ENCODE measurements around the gene CLK2.
"Not testable (repeated sequence)": the region's sequence is repeated elsewhere in the genome, so short reads cannot be mapped to it uniquely, and the experiment has no call there.

The CLK2 gene

DNA sequence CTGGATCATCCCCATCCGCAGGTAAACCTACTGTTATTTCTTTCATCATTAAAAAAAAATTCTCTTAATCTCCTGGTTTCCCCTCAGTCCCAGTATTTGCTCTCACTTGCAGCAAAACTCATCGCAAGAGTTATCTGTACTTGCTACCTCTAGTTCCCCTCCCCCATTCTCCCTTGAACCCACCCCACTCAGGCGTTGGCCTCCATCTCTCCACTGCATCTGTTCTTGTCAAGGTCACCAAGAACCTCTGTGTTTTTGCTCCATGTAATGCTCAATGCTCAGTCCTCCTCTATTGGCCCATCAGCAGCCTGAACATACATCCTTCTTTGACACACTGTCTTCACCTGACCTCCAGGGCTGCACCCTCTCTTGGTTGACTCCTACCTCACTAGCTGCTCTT lies 23.4 kb upstream of the CLK2 start:
- no peak for DNase-seq

DNA sequence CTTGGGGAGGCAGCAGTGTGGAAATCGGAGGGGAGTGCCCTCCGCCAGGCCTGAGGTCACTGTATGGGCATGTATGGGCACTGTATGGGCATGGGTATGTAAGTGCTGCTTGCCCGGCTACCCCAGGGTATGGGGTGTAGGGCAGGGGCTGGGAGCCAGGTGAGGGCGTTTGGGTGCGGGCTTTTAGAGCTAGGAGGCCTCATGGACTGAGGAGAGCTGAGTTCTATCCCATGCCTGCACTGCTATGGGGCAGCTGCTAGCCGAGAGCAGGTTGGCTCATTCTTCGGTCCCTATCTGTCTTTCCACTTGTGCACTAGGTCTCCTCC lies 22.6 kb upstream of the CLK2 start:
- DNase-seq: no peak

DNA sequence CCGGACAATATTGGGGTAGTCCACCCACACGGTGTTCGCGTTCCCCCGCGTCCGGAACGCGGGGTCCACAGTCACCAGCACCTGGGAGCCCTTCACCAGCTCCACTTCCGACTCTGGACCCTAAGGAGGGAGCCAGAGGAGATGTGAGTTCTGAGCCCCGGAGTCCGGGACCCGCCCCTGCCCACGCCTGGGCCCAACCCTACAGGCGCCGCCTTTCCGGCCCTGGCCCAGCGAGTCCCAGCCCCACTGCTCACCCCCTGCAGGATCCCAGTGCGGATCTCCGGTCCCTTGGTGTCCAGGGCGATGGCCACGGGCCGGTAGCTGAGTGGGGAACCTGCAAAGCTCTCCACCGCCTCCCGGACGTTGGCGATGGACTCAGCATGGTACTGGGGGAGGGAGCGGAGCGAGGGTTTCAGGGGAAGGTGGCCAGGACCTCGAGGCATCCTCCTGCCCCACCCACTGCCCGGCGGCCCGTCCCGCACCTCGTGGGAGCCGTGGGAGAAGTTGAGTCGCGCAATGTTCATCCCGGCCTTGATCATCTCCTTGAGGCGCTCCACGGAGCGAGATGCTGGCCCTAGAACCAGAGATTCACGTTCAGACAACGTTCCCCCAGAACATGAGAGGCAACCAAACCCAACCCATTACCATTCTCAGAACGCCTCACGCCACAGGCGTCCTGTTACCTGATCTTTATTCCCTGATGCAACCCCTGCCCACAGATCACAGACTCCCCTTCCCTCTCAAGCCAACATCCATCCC lies 22.1 kb upstream of the CLK2 start:
- peak in 1 of 4 experiments; percentile 6 for DNase-seq

DNA sequence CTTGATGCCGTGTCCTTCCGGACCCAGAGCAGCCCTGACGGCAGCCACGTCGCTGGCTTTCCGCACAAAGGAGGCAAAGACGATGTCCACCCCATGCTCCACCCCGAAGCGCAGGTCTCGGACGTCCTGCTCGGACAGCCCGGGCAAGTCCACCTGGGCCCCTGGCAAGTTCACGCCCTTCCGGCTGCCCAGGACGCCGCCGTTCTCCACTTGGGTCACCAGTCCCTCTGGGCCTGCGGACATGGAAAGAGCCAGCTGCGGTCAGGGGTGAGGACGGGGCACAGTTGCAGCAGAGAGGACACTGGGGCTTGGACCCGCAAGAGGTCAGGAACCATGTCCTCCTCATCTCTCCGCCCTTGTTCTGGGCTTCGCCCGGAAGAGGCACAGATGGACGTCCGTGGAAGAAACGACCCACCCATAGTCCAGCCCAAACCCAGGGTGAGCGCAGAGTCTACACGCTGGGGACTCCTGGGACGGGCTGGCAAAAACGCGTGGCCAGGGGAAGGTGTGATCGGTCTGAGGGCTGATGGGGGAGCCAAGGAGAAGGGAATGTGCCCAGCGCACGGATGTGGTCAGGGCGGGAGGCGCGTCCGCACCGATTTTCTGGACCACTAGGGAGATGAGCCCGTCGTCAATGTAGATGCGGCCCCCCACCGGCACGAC lies 21.3 kb upstream of the CLK2 start:
- DNase-seq: peak in 1 of 4 experiments; percentile 13

DNA sequence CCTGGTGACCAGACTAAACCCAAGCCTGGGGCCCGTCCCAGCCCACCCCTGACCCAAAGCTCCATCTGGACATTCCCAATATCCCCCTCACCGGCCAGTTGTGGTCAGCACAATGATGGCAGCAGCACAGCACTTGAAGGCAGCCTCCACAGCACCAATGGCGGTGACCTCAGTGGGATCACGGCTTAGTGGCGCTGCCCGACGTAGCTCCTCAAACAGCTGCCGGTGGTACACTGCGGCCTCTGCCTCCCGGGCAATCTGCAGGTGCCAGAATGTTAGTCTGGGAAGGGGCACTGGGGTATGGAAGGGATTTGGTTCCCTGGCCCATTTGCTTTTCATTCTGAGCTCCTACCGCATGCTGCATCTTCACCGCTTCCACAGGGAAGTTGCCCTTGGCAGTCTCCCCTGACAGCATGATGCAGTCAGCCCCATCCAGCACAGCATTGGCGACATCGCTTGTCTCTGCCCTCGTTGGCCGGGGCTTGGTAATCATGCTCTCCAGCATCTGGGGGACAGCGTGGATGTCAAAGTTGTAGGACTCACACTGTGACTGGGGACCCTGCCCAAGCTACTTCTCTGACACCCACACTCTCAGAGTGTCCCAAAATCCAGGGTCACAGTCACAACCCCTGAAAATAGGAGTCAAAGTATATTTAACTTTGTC lies 19.9 kb upstream of the CLK2 start:
- no peak for DNase-seq

DNA sequence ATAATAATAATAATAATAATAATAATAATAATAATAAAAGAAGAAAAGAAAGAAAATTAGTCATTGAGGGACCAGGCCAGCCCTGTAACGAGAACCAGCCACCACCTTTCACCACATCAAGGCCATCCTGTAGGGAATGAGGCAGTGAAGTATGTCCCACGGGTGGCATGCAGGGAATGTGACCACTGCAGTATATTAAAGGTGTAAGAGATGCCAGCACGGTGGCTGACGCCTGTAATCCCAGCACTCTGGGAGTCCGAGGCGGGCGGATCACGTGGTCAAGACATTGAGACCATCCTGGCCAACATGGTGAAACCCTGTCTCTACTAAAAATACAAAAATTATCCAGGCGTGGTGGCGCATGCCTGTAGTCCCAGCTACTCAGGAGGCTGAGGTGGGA lies 17.7 kb upstream of the CLK2 start:
- not testable (repeated sequence) for DNase-seq

DNA sequence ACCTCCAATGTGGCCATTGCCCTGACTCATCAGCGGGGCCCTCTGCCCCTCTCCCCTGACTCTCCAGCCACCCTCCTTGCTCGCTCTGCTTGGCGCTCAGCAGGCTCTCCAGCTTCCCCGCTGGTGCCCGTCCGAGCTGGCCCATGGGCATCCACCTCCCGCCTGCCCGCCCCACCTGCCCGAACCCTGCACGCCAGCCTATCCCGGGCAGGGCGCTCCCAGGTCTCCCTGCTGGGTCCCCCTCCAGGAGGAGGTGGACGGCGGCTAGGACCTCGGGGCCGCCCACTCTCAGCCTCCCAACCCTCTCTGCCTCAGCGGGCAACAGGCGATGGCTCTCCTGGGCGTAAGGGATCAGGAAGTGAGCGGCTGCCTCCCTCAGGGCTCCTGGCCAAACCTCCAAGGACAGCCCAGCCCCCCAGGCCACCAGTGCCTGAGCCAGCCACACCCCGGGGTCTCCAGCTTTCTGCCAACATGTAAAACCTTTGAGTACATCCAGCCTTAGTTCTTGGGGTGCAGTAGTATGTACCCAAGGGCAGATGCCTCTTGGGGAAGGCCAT lies 14.8 kb upstream of the CLK2 start:
- DNase-seq: no peak

DNA sequence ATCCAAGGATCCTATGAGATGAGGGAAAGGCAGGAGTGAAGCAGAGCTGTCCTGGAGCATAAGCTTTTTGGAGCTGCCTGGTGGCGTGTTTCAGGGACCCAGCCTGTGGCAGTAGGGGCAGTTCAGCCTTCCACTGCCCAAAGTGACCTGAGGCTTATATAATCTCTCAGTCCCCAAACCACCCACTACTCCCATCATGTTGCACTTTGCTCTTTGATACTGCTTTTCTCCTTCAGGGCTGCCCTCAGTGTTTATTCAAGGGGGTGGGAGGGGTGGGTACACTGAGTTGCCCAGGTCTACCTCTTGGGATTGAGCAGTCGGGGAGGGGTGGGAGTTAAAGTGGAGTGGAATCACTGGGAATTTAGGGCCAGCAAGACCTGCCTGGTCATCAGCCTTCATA lies 13.2 kb upstream of the CLK2 start:
- no peak for DNase-seq

DNA sequence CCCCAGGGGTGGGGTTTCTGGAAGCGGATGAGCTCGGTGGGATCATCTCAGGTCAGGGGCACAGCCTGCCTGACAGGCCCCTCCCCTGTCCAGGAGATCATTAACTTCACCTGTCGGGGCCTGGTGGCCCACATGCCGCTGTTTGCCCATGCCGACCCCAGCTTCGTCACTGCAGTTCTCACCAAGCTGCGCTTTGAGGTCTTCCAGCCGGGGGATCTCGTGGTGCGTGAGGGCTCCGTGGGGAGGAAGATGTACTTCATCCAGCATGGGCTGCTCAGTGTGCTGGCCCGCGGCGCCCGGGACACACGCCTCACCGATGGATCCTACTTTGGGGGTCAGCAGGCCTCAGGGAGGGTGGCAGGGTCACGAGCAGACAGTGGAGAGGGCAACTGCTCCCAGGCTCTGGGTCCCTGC lies 12.3 kb upstream of the CLK2 start:
- DNase-seq: no peak

DNA sequence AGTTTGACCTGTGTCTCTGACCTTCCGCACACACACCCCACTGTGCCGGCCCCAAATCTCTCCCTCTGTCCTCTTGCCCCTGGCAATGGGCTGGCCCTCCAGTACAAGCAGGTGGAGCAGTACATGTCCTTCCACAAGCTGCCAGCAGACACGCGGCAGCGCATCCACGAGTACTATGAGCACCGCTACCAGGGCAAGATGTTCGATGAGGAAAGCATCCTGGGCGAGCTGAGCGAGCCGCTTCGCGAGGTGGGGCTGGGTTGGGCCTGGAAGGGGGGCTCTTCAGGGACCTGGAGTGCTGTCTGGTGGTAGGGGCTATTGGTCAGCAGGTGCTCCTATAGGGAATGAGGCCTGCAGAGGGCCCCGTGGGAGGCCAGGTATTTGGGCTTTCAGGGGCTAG lies 11.8 kb upstream of the CLK2 start:
- DNase-seq: no peak

DNA sequence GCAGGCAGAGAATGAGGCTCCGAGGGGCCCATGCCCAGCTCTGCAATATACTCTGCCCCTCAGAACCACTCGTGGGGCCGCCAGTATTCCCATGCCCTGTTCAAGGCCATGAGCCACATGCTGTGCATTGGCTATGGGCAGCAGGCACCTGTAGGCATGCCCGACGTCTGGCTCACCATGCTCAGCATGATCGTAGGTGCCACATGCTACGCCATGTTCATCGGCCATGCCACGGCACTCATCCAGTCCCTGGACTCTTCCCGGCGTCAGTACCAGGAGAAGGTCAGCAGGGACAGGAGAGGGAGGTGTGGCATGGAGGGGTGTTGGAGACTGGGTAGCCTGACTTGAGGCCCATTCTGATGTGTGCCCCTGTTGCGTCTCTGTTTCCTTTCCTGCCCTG lies 11.2 kb upstream of the CLK2 start:
- no peak for DNase-seq

DNA sequence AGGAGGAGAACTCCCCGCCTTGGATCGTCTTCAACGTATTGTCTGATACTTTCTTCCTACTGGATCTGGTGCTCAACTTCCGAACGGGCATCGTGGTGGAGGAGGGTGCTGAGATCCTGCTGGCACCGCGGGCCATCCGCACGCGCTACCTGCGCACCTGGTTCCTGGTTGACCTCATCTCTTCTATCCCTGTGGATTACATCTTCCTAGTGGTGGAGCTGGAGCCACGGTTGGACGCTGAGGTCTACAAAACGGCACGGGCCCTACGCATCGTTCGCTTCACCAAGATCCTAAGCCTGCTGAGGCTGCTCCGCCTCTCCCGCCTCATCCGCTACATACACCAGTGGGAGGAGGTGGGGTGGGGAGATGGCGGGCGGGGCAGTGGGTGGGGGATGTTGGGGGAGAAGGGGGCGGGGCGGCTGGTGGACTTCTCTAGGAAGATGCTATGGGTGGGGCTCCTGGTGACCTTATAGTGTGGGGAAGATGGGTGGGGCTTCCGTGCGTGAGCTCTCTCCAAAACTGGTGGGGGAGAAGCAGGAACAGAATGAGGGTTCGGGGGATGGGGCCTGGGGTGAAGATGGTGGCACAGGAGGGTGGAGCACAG lies 9.3 kb upstream of the CLK2 start:
- no peak for DNase-seq

DNA sequence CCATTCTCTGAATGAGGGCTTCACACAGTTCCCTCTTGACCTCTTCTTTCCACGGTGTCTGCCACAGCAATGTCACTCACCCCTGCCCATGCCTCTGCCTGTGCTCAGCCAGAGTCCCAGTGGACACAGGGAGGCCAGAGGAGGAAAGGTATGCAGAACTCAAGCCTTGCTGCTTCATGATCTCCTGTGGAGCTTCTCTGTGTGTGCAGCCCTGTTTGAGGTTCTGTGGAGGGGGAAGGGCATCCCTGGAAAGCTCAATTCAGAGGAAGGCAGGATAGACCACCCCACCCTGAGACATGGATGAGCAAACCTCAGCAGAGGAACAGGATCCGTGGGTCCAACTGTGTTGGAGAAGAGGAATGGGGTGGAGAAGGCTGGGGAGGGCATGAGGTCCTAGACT lies 6.0 kb upstream of the CLK2 start:
- no peak for DNase-seq

DNA sequence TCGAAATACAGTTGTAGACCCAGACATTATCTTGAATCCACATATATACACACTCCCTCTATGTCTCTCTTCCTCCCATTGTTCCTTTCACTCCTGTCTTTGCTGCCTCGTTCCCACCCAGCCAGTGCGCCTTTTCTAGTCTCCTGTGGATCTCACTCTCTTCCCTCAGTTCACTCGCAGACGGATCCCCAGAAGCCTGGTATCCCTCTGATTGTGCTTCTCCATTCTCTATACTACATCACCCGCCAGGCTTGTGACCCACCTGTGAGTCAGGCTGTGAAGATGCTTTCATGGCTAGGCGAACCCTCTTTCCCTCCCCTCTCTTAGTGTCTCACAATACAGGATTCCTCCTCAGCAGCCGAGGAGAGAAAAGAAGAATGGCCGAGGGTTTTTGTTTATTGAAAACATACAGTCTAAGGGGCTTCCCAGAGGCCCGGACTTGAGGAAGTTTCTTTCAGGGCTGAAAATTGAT lies 5.4 kb upstream of the CLK2 start:
- no peak for DNase-seq

DNA sequence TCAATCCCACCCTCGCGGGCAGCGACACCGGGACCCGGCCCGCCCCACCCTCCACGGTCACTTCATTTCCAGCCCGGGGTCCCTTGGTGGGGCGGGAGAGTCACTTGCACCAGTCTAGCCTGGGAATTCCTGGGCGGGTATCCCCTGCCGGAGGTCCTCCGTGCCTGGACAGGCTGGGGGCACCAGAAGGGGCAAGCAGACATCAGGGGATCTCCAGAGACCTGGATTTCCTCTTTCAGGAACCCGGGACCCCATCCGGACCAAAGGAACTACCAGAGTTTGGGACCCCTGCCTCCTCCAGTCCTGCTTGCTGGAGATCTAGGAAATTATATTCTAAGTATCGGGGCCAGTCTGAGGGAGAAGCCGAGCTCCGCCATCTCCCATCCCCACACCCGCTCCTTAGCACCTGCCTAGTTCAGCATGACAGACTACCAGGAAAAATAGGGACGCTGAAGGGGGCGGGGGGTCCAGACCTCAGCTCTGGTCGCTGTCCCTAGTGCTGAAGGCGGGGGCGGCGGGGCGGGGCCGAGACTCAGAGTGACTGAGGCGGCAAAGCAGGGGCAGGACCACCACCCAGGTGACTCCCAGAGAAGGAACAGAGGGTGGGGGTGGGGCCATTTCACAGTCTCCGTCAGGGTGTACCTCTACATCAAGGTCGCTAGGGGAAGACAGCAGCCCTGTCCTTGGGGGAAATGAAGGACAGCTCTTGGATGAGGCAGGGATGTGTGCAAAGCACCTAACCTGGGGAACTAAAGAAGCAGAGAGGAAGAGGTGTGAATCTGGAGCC lies 4.8 kb upstream of the CLK2 start:
- peak; percentile 24 to 55 (median 33) for DNase-seq

DNA sequence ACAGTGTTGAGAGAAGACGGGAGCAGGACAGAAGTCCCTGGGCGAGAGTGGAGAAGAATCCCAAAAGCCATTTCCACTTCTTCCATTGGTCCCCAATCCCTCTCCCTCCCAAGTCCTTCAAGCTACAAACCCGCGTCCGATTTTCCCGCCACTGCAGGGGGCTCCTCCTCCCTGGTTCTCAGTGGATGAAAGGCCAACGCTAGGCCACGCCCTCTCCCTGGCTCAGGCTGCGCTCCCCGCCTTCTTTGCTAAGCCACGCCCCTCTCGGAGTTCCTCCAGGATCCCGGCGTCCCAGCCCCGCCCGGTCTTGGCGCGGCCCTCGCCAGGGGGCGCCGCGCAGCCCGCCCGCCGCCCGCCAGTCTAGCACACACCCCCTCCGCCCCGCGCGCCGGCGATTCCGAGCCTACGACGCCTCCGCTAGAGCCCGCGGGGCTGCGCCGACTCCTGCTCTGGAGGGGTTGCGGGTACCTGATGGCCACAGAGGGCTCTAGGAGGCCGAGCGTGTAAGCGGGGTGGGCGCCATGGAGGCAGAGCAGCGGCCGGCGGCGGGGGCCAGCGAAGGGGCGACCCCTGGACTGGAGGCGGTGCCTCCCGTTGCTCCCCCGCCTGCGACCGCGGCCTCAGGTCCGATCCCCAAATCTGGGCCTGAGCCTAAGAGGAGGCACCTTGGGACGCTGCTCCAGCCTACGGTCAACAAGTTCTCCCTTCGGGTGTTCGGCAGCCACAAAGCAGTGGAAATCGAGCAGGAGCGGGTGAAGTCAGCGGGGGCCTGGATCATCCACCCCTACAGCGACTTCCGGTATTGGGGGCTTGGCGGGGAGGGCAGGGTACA lies 4.0 kb upstream of the CLK2 start, which contains the start of gene HCN3:
Gene HCN3, plus strand, starts transcription at position 394 of the 832 bp plus-strand sequence. Its CDS starts 128 bp downstream, at position 522.
- peak; percentile 98 to 99 (median 98) for DNase-seq

DNA sequence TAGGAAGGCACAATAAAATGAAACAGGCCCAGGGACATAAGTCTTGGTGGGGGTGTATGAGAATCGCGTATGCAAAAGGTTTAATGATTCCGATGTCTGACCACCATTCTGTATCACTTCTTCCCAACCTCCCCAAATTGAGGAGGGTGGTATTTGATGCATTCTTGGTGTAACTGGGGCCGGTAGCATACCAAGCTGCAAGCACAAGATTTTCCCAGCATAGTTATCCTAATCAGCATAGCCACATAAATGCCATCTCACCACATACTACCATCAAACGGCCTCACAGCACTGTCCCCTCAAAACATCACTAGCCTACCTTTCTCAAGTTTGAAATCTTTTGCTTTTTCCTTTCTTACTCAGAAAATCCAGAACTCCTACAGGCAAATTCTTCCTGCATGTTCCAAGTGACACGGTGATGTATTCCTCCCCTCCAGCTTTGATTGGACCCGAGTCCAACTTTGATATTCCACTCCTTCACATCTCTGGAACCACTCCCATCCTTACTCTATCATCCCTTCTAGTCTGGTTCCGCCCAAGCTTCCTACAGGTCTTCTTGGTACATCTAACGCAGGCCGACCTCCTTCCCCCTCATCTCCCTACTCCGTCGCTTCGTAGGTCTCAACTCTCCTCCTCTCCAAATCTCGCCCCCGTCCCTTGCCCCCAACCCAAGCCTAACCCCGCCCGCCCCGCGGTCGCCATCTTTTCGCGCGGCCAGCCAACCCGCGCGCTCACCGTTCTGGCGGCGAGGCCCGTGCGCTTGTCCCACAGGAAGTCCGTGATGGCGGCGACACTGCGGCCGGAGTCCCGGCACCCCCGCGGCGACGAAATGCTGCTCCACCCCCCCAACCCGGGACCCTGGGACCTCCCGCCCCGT lies 600 bp downstream of the CLK2 start:
- peak in 1 of 4 experiments; percentile 56 for DNase-seq

DNA sequence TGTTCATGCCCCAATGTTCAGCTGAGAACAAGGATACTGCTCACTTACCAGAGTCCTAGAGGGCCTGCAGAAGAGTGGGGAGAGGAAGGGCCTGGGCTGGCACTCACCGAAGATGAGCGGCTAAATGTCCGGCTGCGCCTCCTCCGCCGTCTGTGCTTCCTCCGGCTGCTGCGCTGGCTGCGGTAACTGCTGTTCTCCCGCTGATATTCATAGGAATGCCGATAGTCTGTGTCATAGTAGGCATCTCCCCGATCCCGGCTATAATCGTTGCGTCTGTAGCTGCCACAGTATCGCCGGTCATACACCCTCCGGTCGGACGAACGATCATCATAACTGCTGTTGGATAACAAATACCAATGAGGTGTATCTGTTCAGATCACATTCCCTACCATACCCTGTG lies 3.9 kb downstream of the CLK2 start:
- DNase-seq: no peak

DNA sequence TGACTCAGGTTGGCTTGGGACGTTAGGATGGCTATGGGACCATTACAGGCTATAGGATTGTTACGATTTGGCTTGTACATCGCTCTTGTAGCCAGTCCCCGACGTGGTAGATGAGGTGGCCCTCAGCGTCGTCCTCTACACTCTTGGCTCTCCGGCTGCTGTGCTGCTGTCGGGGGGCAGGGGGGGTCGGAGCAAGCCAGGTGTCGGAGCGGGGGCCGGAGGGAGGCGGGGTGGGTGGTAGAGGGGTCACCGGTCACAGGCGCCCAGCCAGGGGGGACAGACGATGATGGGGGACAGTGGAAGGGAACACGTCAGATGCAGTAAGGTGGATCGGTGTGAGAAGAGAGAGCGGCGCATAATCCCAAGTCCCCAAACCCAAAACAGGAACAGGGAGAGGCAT lies 4.7 kb downstream of the CLK2 start:
- no peak for DNase-seq

DNA sequence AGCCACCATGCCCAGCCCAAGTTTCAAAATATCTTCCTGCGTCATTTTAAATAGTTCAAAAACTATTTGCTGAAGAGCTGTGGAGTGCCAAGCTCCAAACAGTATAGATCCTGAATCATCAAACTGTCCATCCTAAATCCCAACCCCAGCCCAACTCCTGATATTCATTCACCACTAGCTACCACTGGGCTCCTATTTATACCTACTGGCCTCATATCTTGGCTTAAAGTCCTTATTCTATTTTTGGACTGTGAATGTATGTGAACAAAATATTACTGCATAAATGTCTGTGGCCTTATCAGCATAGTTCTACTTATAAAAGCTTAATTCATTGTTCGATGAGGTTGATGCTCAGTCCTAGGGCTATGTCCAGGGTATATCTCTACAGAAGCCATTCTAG lies 5.9 kb downstream of the CLK2 start:
- no peak for DNase-seq
